ENCODE measurements around the gene PDE11A.

GRCh38 chr2:177680866-177681712, 391.5 kb downstream of the PDE11A start:
- TF ChIP-seq POLR2A (IDR thresholded peaks at IDR 0.05) (no peak), CTCF (IDR thresholded peaks at IDR 0.05) (no peak), EP300 (IDR thresholded peaks at IDR 0.05) (no peak)
